ENCODE measurements around the gene RFX5.

- TF ChIP-seq CTCF (IDR thresholded peaks at IDR 0.05): no peak
- TF ChIP-seq EZH2 (IDR thresholded peaks at IDR 0.05; ENCODE audit: borderline replicate concordance, insufficient read depth, low read depth, low read length, poor library complexity, severe bottlenecking): no peak
Observed at GRCh38 chr1:151311011-151311410, 36.0 kb downstream of the RFX5 start.

Measured in B cell (primary cell).